IPS DF 6.9 (cell line): Measurements from ENCODE around the gene FAR2.
"Not testable (repeated sequence)": the region's sequence is repeated elsewhere in the genome, so short reads cannot be mapped to it uniquely, and the experiment has no call there.

Experiments used
- DNase-seq: peaks from one replicate; pipeline ENCODE4 v3.0.0-alpha.2; 2013; ENCODE audit warnings: low read depth, low spot score
- H3K27ac ChIP-seq: one replicate; pipeline ENCODE4 v1.5.1; 2013; ENCODE audit warnings: low read length, control low read depth
- H3K27me3 ChIP-seq: 2 replicates; pipeline ENCODE4 v1.6.1; 2013; ENCODE audit warnings: mild to moderate bottlenecking, low read length; ENCODE audit not compliant: control insufficient read depth, insufficient read depth
- H3K36me3 ChIP-seq: 2 replicates; pipeline ENCODE4 v1.6.1; 2013; ENCODE audit warnings: low read length; ENCODE audit not compliant: control insufficient read depth, insufficient read depth
- H3K4me1 ChIP-seq: 2 replicates; pipeline ENCODE4 v1.6.1; 2013; ENCODE audit warnings: low read length; ENCODE audit not compliant: control insufficient read depth, insufficient read depth
- H3K4me3 ChIP-seq: 2 replicates; pipeline ENCODE4 v1.5.1; 2013; ENCODE audit warnings: mild to moderate bottlenecking, low read length
- H3K9me3 ChIP-seq: 2 replicates; pipeline ENCODE4 v1.6.1; 2013; ENCODE audit warnings: low read length, inconsistent platforms; ENCODE audit not compliant: control insufficient read depth, insufficient read depth
- WGBS: extraction: QIAGEN DNeasy Blood & Tissue Kit; methylation state at CpG from one replicate; pipeline ENCODE4 v1.1.7; 2013; ENCODE audit warnings: mixed read lengths, missing lambda C conversion rate; ENCODE audit not compliant: insufficient read length, insufficient coverage; 5-methylcytosine and 5-hydroxymethylcytosine counted together

Gene FAR2

DNA sequence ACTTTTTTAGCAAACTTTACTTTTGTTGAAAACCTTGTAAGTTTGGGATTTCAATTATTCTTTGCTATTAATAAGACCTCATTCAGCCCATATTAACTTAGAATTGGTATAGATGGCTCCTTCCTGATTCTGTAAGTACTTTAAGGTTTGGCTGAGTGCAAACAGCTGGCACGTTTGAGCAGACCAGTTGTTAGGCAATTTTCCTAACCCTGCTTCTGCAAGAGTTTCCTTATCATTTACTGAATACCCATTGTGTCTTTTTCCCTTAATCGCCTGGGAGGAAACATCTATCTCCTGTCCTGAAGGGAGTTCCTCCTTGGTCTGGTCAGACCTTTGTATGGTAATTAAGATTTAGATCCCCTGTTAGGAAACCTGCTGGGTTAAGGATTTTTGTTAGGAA, 20.9 kb downstream of the FAR2 start:
- H3K27me3 ChIP-seq, H3K27ac ChIP-seq, H3K4me1 ChIP-seq, H3K36me3 ChIP-seq, DNase-seq, H3K9me3 ChIP-seq, H3K4me3 ChIP-seq: not testable (repeated sequence)
- WGBS = no CpG with 5 or more reads among the region's 2 CpGs

GRCh38 chr12:29170478-29171084, 21.5 kb downstream of the FAR2 start:
- not testable (repeated sequence) for H3K36me3 ChIP-seq, DNase-seq, H3K4me1 ChIP-seq, H3K9me3 ChIP-seq, H3K27ac ChIP-seq, H3K4me3 ChIP-seq, H3K27me3 ChIP-seq
- WGBS = no CpG with 5 or more reads among the region's 5 CpGs

DNA sequence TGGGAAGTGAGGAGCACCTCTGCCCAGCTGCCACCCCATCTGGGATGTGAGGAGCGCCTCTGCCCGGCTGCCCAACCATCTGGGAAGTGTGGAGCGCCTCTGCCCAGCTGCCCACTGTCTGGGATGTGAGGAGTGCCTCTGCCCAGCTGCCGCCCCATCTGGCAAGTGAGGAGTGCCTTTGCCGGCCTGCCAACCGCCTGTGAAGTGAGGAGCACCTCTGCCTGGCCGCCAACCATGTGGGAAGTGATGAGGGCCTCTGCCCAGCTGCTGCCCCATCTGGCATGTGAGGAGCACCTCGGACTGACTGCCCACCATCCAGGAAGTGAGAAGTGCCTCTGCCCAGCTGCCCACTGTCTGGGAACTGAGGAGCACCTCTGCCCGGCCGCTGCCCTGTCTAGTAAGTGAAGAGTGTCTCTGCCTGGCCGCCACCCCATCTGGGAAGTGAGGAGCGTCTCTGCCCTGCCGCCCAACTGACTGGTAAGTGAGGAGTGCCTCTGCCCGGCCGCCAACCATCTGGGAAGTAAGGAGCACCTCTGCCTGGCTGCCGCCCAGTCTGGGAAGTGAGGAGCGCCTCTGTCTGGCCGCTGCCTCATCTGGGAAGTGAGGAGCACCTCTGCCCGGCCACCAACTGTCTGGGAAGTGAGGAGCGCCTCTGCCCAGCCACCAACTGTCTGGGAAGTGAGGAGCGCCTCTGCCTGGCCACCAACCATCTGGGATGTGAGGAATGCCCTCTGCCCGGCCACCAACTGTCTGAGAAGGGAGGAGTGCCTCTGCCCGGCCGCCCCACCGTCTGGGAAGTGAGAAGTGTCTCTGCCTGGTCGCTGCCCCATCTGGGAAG, 22.6 kb downstream of the FAR2 start:
- Histone ChIP-seq H3K4me1 (no peaks in the 10 kb centered on the region), H3K4me3 (no peak overlapping the region), H3K9me3 (no peaks in the 10 kb centered on the region), H3K27me3 (no peaks in the 10 kb centered on the region), H3K27ac (no peak overlapping the region), H3K36me3 (no peaks in the 10 kb centered on the region)
- DNase-seq = no peak
- no CpG with 5 or more reads among the region's 26 CpGs for WGBS

GRCh38 chr12:29176941-29177340, 27.9 kb downstream of the FAR2 start:
- Histone ChIP-seq H3K9me3 (no peaks in the 10 kb centered on the region), H3K27me3 (no peaks in the 10 kb centered on the region), H3K36me3 (no peaks in the 10 kb centered on the region), H3K4me3 (no peak overlapping the region), H3K4me1 (no peaks in the 10 kb centered on the region), H3K27ac (no peak overlapping the region)
- no CpG with 5 or more reads among the region's 6 CpGs for WGBS
- no peak for DNase-seq

DNA sequence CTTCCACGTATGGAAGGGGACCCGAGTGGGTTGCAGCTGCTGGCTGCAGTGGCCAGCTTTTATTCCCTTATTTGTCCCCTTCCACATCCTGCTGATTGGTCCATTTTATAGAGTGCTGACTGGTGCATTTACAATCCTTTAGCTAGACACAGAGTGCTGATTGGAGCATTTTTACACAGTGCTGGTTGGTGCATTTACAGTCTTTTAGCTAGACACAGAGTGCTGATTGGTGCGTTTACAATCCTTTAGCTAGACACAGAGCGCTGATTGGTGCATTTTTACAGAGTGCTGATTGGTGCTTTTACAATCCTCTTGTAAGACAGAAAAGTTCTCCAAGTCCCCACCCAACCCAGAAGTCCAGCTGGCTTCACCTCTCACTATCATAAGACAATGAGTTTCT, 33.2 kb downstream of the FAR2 start:
- no CpG with 5 or more reads among the region's 4 CpGs for WGBS

DNA sequence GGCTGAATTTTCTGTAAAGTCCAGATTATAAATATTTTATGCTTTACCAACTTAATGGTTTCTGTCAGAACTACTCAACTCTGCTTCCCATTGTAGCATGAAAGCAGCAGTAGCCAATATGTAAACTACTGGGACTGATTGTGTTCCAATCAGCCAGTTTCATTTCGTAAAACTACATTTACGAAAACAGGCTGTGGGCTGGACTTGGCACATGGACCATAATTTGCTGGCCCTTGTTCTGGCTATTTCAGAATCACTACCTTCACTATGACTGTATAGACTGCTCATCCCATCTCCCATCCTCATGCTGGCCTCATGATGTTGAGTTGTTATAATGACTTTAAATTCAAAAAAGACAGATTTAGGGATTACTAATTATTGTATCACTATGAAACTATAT, 38.7 kb downstream of the FAR2 start:
- no peak for DNase-seq
- Histone ChIP-seq H3K27ac (no peak overlapping the region), H3K9me3 (no peaks in the 10 kb centered on the region), H3K36me3 (no peaks in the 10 kb centered on the region), H3K4me1 (no peaks in the 10 kb centered on the region), H3K27me3 (no peaks in the 10 kb centered on the region), H3K4me3 (no peak overlapping the region)
- WGBS = no CpG with 5 or more reads among the region's 2 CpGs

More for the DNA sequence above, 33.2 kb downstream of the FAR2 start:
- H3K4me1 ChIP-seq, DNase-seq, H3K9me3 ChIP-seq, H3K36me3 ChIP-seq, H3K27me3 ChIP-seq, H3K4me3 ChIP-seq, H3K27ac ChIP-seq: not testable (repeated sequence)

DNA sequence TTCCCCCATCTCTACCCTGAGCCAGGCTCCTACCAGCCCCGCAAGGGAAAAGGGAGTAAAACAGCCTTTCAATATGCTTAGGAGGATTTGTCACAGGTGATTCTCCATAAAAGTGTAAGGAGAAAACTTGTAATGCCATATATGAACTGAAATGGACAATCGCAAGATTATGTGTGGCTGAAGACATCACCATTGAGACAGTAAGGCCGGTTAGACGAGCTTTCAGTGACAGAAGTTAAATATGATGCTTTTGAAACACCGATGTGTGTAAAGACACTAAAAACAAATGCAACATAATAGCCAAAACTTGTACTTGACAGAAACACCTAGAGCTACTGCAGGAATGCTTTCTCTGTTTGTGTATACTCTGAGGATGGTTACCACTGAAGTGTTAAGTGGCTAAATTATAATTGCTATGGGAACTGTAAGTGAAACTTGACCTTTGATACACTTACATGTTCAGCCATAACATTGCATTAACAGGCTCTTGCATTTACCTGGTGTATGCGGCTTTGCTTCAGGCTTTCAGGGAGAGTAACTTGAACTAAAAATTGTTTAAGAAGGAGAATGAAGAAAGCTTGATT, 42.3 kb downstream of the FAR2 start:
- Histone ChIP-seq H3K4me1 (no peaks in the 10 kb centered on the region), H3K36me3 (no peaks in the 10 kb centered on the region), H3K4me3 (no peak overlapping the region), H3K27ac (no peak overlapping the region), H3K27me3 (no peaks in the 10 kb centered on the region), H3K9me3 (no peaks in the 10 kb centered on the region)
- no CpG with 5 or more reads among the region's 6 CpGs for WGBS
- DNase-seq = no peak

DNA sequence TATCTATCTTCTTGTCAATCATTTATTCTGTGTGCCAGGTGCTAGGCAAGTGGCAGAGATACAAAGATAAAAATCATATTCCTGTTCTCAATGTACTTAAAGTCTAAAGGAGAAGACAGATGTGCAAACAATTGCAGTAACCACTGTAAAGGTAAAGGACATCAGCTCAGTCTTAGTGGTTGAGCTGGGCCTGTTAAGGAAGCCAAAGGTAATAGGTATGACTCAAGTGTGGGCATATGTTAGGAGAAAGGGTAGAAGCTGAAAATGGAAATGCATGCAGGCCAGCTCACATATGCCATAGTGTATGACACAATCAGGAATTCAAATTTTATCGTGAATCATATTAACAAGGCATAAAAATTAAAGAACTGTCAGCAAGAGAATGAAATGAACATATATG, 49.8 kb downstream of the FAR2 start:
- Histone ChIP-seq H3K27ac (no peak overlapping the region), H3K27me3 (no peaks in the 10 kb centered on the region), H3K36me3 (no peaks in the 10 kb centered on the region), H3K4me1 (no peaks in the 10 kb centered on the region), H3K4me3 (no peak overlapping the region), H3K9me3 (no peaks in the 10 kb centered on the region)
- WGBS = no CpG with 5 or more reads among the region's 1 CpG
- no peak for DNase-seq

DNA sequence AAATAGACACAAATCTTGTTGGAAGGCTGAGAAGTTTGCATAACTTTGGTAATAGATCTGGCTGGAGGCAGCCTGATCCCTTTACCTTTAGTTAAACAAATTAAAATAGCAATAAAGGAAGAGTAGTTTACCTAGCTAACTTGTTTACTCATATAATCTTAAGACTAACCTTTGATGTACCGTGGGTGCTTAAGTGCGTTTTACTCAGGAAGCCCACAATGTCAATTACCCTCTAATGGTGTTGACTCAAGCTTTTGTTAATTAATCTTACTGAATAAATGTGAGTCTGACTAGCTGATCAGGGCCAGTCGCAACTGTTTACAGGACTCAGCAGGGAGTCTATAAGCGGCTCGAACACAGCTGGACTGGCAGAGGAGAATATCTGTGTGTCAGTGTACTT, 51.5 kb downstream of the FAR2 start:
- H3K4me1 ChIP-seq = no peaks in the 10 kb centered on the region
- H3K36me3 ChIP-seq = no peaks in the 10 kb centered on the region
- no CpG with 5 or more reads among the region's 5 CpGs for WGBS
- no peak overlapping the region for H3K27ac ChIP-seq
- no peak overlapping the region for H3K4me3 ChIP-seq
- no peak for DNase-seq
- no peaks in the 10 kb centered on the region for H3K27me3 ChIP-seq
- H3K9me3 ChIP-seq = no peaks in the 10 kb centered on the region

GRCh38 chr12:29201296-29201695, 52.2 kb downstream of the FAR2 start:
- Histone ChIP-seq H3K27ac (no peak overlapping the region), H3K4me3 (no peak overlapping the region), H3K9me3 (no peaks in the 10 kb centered on the region), H3K36me3 (no peaks in the 10 kb centered on the region), H3K27me3 (no peaks in the 10 kb centered on the region), H3K4me1 (no peaks in the 10 kb centered on the region)
- no CpG with 5 or more reads among the region's 3 CpGs for WGBS
- DNase-seq = no peak
